IMR-90 (cell line): Measurements from ENCODE around the gene RND3. TPM values are rescaled to one million over a fixed set of nuclear protein-coding genes. Genes with fewer than 3 reads are reported as not detected.
A peak's percentile ranks its signal among the peaks of the same experiment; 100 is the strongest.

ENCODE experiments used
- ATAC-seq: fragments of 200-7000 bp; cut with Tn5 transposase; 2 replicates; pipeline ENCODE4 v1.9.1; 2020; ENCODE audit warnings: low read depth, mild to moderate bottlenecking, moderate library complexity
- BruUV-seq: library from RNA; stranded (reverse); fragments of 400-500 nt; replicated peaks from 2 replicates; lab custom pipeline; 2021; lab: Mats Ljungman, UMichigan
- CTCF ChIA-PET: fragments of 300-600 bp; formaldehyde crosslinking; extraction: SDS; loops from one replicate; lab custom pipeline; 2021; ENCODE audit warnings: antibody characterized with exemption; lab: Yijun Ruan, JAX
- POLR2A ChIA-PET: fragments of 300-600 bp; sonication (Branson Sonifier 250); formaldehyde crosslinking; loops from one replicate; lab custom pipeline; 2022; ENCODE audit warnings: antibody characterized with exemption; ENCODE audit not compliant: unreplicated experiment; lab: Charles Lee
- DNase-seq: peaks from one replicate; pipeline ENCODE4 v3.0.0; 2013
- H2AFZ ChIP-seq: replicated peaks from 2 replicates; pipeline ENCODE3; 2013; ENCODE audit warnings: low read length, mild to moderate bottlenecking; ENCODE audit not compliant: poor library complexity
- H2AK5ac ChIP-seq: 2 replicates; pipeline ENCODE4 v1.6.1; 2013; ENCODE audit warnings: low read depth, low read length, inconsistent platforms
- H2AK9ac ChIP-seq: replicated peaks from 2 replicates; pipeline ENCODE3; 2013; ENCODE audit warnings: mild to moderate bottlenecking, low read depth, low read length, moderate library complexity; ENCODE audit not compliant: poor library complexity
- H2BK120ac ChIP-seq: 2 replicates; pipeline ENCODE4 v1.6.1; 2013; ENCODE audit warnings: low read depth, low read length, inconsistent platforms
- H2BK15ac ChIP-seq: 3 replicates; pipeline ENCODE4 v1.6.1; 2013; ENCODE audit warnings: low read depth, low read length, inconsistent platforms
- H2BK20ac ChIP-seq: 2 replicates; pipeline ENCODE4 v1.6.1; 2013; ENCODE audit warnings: low read depth, mild to moderate bottlenecking, inconsistent platforms, low read length, moderate library complexity
- H2BK5ac ChIP-seq: 2 replicates; pipeline ENCODE4 v1.6.1; 2013; ENCODE audit warnings: mild to moderate bottlenecking, low read depth, low read length, inconsistent platforms; ENCODE audit not compliant: poor library complexity, severe bottlenecking
- H3K14ac ChIP-seq: replicated peaks from 2 replicates; pipeline ENCODE4 v1.6.1; 2013; ENCODE audit warnings: low read depth, low read length, inconsistent platforms
- H3K18ac ChIP-seq: 2 replicates; pipeline ENCODE4 v1.6.1; 2013; ENCODE audit warnings: low read depth, low read length, control low read depth
- H3K23ac ChIP-seq: 2 replicates; pipeline ENCODE4 v1.6.1; 2013; ENCODE audit warnings: low read depth, low read length, inconsistent platforms
- H3K27ac ChIP-seq: 2 replicates; pipeline ENCODE4 v1.5.1; 2013; ENCODE audit warnings: mild to moderate bottlenecking, control low read depth, low read length; ENCODE audit not compliant: insufficient read depth
- H3K27me3 ChIP-seq: 2 replicates; pipeline ENCODE4 v1.6.1; 2013; ENCODE audit warnings: low read length; ENCODE audit not compliant: control insufficient read depth, insufficient read depth
- H3K36me3 ChIP-seq: 2 replicates; pipeline ENCODE4 v1.6.1; 2013; ENCODE audit warnings: low read length, mixed read lengths; ENCODE audit not compliant: control insufficient read depth, insufficient read depth
- H3K4ac ChIP-seq: 2 replicates; pipeline ENCODE4 v1.6.1; 2013; ENCODE audit warnings: low read depth, low read length, inconsistent platforms
- H3K4me1 ChIP-seq: 2 replicates; pipeline ENCODE4 v1.6.1; 2013; ENCODE audit warnings: low read length, mixed read lengths; ENCODE audit not compliant: control insufficient read depth, insufficient read depth
- H3K4me2 ChIP-seq: 2 replicates; pipeline ENCODE4 v1.6.1; 2013; ENCODE audit warnings: low read depth, mild to moderate bottlenecking, control low read depth, low read length, moderate library complexity
- H3K4me3 ChIP-seq: 2 replicates; pipeline ENCODE4 v1.5.1; 2013; ENCODE audit warnings: low read depth, mild to moderate bottlenecking, control low read depth, low read length, moderate library complexity; ENCODE audit not compliant: insufficient read depth
- H3K56ac ChIP-seq: 2 replicates; pipeline ENCODE4 v1.6.1; 2013; ENCODE audit warnings: low read length, inconsistent platforms; ENCODE audit not compliant: insufficient read depth; ENCODE audit errors: extremely low read depth
- H3K79me1 ChIP-seq, 2 experiments: 2 replicates each; pipeline ENCODE4 v1.6.1; 2013; ENCODE audit warnings: low read length in 2 of 2, inconsistent platforms in 1 of 2, low read depth in 1 of 2
- H3K9ac ChIP-seq: 2 replicates; pipeline ENCODE4 v1.6.1; 2013; ENCODE audit warnings: low read depth, low read length, control low read depth
- H3K9me1 ChIP-seq: 2 replicates; pipeline ENCODE4 v1.6.1; 2013; ENCODE audit warnings: low read length, inconsistent platforms; ENCODE audit not compliant: insufficient read depth
- H3K9me3 ChIP-seq: 2 replicates; pipeline ENCODE4 v1.6.1; 2013; ENCODE audit warnings: low read length; ENCODE audit not compliant: control insufficient read depth, insufficient read depth
- H4K20me1 ChIP-seq: 2 replicates; pipeline ENCODE4 v1.6.1; 2013; ENCODE audit warnings: low read length, inconsistent platforms; ENCODE audit not compliant: insufficient read depth
- H4K5ac ChIP-seq: 2 replicates; pipeline ENCODE4 v1.6.1; 2013; ENCODE audit warnings: mild to moderate bottlenecking, low read depth, low read length, control low read depth
- H4K8ac ChIP-seq, 2 experiments: 2 replicates each; pipeline ENCODE4 v1.6.1; 2013; ENCODE audit warnings: low read depth in 2 of 2, low read length in 2 of 2, control low read depth in 1 of 2, inconsistent platforms in 1 of 2
- H4K91ac ChIP-seq: 2 replicates; pipeline ENCODE4 v1.6.1; 2013; ENCODE audit warnings: low read depth, low read length, inconsistent platforms; ENCODE audit not compliant: insufficient read depth
- CHD1 ChIP-seq: IDR thresholded peaks from 2 replicates; pipeline ENCODE4 v1.6.1; 2012; ENCODE audit warnings: low read depth, low read length, improper control_type of control experiment
- CTCF ChIP-seq: conservative IDR thresholded peaks from 2 replicates; pipeline ENCODE4 v1.5.1; 2012; ENCODE audit warnings: mild to moderate bottlenecking, low read depth, low read length, improper control_type of control experiment
- FOS ChIP-seq: fragments of 150-350 bp; IDR thresholded peaks from 2 replicates; pipeline ENCODE4 v1.6.1; 2016; ENCODE audit warnings: low read depth, low read length
- MAFK ChIP-seq: IDR thresholded peaks from 2 replicates; pipeline ENCODE4 v1.6.1; 2012; ENCODE audit warnings: low read depth, low read length, improper control_type of control experiment
- MAZ ChIP-seq: IDR thresholded peaks from 2 replicates; pipeline ENCODE4 v1.6.1; 2012; ENCODE audit warnings: low read depth, mild to moderate bottlenecking, low read length, improper control_type of control experiment, moderate library complexity, borderline replicate concordance
- RAD21 ChIP-seq: IDR thresholded peaks from 2 replicates; pipeline ENCODE4 v1.6.1; 2012; ENCODE audit warnings: low read length, improper control_type of control experiment
- RFX5 ChIP-seq: IDR thresholded peaks from 2 replicates; pipeline ENCODE4 v1.8.0; 2012; ENCODE audit warnings: low read depth, mild to moderate bottlenecking, low read length, moderate library complexity
- SMC3 ChIP-seq: fragments of 150-350 bp; IDR thresholded peaks from 2 replicates; pipeline ENCODE4 v1.6.1; 2016; ENCODE audit warnings: low read depth, mild to moderate bottlenecking, antibody characterized with exemption, low read length, moderate library complexity
- WGBS, 2 experiments: methylation state at CpG; one replicate each; pipeline versions ENCODE4 v1.1.5 to v1.1.7; 2013; ENCODE audit warnings: missing lambda C conversion rate in 2 of 2; ENCODE audit not compliant: insufficient read length in 1 of 2; ENCODE audit errors: extremely low coverage in 2 of 2; 5-methylcytosine and 5-hydroxymethylcytosine counted together
- dilution Hi-C: fragments of 300-500 bp; cut with HindIII; formaldehyde crosslinking; loops from one replicate; pipeline ENCODE4 v1.14.3; 2018; ENCODE audit warnings: low sequenced_read_pairs; ENCODE audit not compliant: unreplicated experiment
- in situ Hi-C: fragments of 300-500 bp; cut with MboI; formaldehyde crosslinking; loops from 3 replicates; pipeline ENCODE4 v1.14.3; 2019; ENCODE audit warnings: low sequenced_read_pairs, inconsistent platforms, mixed read lengths
- intact Hi-C: fragments of 100-400 bp; cut with micrococcal nuclease; formaldehyde crosslinking; loops from 2 replicates; pipeline ENCODE4 v1.10.0; 2022
- polyA plus RNA-seq, 3 experiments: library from polyadenylated mRNA; depleted of rRNA; stranded (reverse); fragments of >200 nt; gene quantifications; 2 replicates each; pipeline ENCODE4 v1.2.3, GENCODE V29; 2012; ENCODE audit warnings: low replicate concordance in 1 of 3
- total RNA-seq: library from RNA; depleted of rRNA; stranded (reverse); fragments of >200 nt; gene quantifications from 2 replicates; pipeline ENCODE4 v1.2.3, GENCODE V29; 2012

The RND3 gene
- total and polyA plus RNA-seq, 2 of the 4 experiments (the other 2 are of a cell fraction) = 111 to 449 TPM

- Histone ChIP-seq H4K8ac (peak overlapping the region; percentile 46 to 90), H2BK20ac (peak overlapping the region; percentile 91), H3K9me1 (peaks cover 7% of the 10 kb centered on the region; the same call in 1 of the 2 replicates), H2BK5ac (peak overlapping the region; percentile 10), H4K91ac (peak overlapping the region; percentile 84), H3K4me1 (peaks cover 9% of the 10 kb centered on the region), H2AK9ac (peak overlapping the region; percentile 78), H3K18ac (peak overlapping the region; percentile 56), H3K9me3 (no peaks in the 10 kb centered on the region), H3K27me3 (no peaks in the 10 kb centered on the region), H3K79me1 (peaks cover 0 to 12% of the 10 kb centered on the region in 2 experiments; a peak in 1 of 4 replicates), H2AK5ac (peak overlapping the region; percentile 60; the same call in 1 of the 2 replicates), H4K5ac (peak overlapping the region; percentile 77), H2BK120ac (peak overlapping the region; percentile 97), H3K23ac (peak overlapping the region; percentile 95), H3K4me3 (peak overlapping the region; percentile 28; the same call in 1 of the 2 replicates), H3K56ac (peak overlapping the region; percentile 20), H3K36me3 (no peaks in the 10 kb centered on the region), H3K4ac (peak overlapping the region; percentile 94), H3K9ac (peak overlapping the region; percentile 69), H2AFZ (peak overlapping the region; percentile 92), H3K4me2 (peak overlapping the region; percentile 66), H4K20me1 (no peaks in the 10 kb centered on the region), H2BK15ac (peak overlapping the region; percentile 93; the same call in 2 of the 3 replicates), H3K27ac (peak overlapping the region; percentile 70), H3K14ac (peak overlapping the region; percentile 94)
- peak; percentile 83 for ATAC-seq
- dilution Hi-C loops = no loop called here
- TF ChIP-seq CTCF (peak; percentile 42; the same call in 1 of the 2 replicates), RAD21 (peak; percentile 54), FOS (no peak), CHD1 (no peak), RFX5 (no peak), MAZ (no peak), MAFK (no peak), SMC3 (peak; percentile 34)
- intact Hi-C loops = no loop called here
- no TSS peak for BruUV-seq
- POLR2A ChIA-PET = interaction anchor here (0.7 kb wide), 1 partner anchor 541 kb away, joined by 6 read pairs; no protein-coding TSS in a partner anchor
- no CpG with 5 or more reads among the region's 22 CpGs for WGBS, 2 experiments
- CTCF ChIA-PET = interaction anchor here (0.6 to 1.0 kb wide), 2 partner anchors 9 to 34 kb away, joined by 3 to 4 read pairs; no protein-coding TSS in a partner anchor
- peak; percentile 30 for DNase-seq
- in situ Hi-C loops = no loop called here
These were observed 62.1 kb downstream of the RND3 start for GRCh38 chr2:150425121-150425955.
